ENCODE results near the gene MARCHF7.

DNA sequence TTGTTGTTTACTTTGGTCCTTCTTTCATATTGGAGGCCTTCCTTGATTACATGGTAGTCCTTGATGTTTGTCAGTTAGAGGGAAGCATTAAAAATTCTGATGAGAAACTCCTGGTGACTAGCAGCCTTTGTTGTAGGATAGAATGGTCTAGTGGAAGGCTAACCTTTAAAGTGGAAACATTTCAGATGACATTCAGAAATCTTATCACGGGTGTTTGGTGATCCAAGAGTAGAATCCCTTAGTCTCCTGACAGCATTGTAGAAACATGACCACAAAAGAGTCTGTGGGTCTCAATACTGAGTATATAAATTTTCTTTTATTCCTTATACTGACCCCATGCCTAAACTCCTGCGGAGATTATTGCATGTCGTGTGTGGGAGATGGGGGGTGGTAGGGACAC, 13.4 kb downstream of the MARCHF7 start:
- TF ChIP-seq ARNTL (CRISPR knock-in tag; IDR thresholded peaks at IDR 0.05; ENCODE audit: borderline replicate concordance, low read depth) (no peak), BACH2 (CRISPR knock-in tag; IDR thresholded peaks at IDR 0.05; ENCODE audit: borderline replicate concordance) (no peak), GLIS3 (CRISPR knock-in tag; IDR thresholded peaks at IDR 0.05) (no peak), PATZ1 (CRISPR knock-in tag; IDR thresholded peaks at IDR 0.05; ENCODE audit: borderline replicate concordance) (no peak), ZNF8 (CRISPR knock-in tag; IDR thresholded peaks at IDR 0.05) (no peak), RARB (CRISPR knock-in tag; IDR thresholded peaks at IDR 0.05) (no peak), ZFP30 (CRISPR knock-in tag; IDR thresholded peaks at IDR 0.05) (no peak), CSRNP3 (CRISPR knock-in tag; IDR thresholded peaks at IDR 0.05) (no peak), ZFP3 (CRISPR knock-in tag; IDR thresholded peaks at IDR 0.05) (no peak)
- TF ChIP-seq, protein P1, sequence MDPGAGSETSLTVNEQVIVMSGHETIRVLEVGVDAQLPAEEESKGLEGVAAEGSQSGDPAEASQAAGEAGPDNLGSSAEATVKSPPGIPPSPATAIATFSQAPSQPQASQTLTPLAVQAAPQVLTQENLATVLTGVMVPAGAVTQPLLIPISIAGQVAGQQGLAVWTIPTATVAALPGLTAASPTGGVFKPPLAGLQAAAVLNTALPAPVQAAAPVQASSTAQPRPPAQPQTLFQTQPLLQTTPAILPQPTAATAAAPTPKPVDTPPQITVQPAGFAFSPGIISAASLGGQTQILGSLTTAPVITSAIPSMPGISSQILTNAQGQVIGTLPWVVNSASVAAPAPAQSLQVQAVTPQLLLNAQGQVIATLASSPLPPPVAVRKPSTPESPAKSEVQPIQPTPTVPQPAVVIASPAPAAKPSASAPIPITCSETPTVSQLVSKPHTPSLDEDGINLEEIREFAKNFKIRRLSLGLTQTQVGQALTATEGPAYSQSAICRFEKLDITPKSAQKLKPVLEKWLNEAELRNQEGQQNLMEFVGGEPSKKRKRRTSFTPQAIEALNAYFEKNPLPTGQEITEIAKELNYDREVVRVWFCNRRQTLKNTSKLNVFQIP (CRISPR knock-in tag; IDR thresholded peaks at IDR 0.05; ENCODE audit: borderline replicate concordance, low read depth): no peak
- TF ChIP-seq, protein P2, sequence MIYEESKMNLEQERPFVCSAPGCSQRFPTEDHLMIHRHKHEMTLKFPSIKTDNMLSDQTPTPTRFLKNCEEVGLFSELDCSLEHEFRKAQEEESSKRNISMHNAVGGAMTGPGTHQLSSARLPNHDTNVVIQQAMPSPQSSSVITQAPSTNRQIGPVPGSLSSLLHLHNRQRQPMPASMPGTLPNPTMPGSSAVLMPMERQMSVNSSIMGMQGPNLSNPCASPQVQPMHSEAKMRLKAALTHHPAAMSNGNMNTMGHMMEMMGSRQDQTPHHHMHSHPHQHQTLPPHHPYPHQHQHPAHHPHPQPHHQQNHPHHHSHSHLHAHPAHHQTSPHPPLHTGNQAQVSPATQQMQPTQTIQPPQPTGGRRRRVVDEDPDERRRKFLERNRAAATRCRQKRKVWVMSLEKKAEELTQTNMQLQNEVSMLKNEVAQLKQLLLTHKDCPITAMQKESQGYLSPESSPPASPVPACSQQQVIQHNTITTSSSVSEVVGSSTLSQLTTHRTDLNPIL (CRISPR knock-in tag; IDR thresholded peaks at IDR 0.05; ENCODE audit: low read depth): no peak
